HepG2 (cell line): ENCODE data around the gene CADPS2. TPM values are rescaled to one million over a fixed set of nuclear protein-coding genes. Genes with fewer than 3 reads are reported as not detected.

ENCODE experiments used
- ATAC-seq: fragments of 200-7000 bp; cut with Tn5 transposase; 3 replicates; pipeline ENCODE4 v1.9.1; 2020; ENCODE audit warnings: mild to moderate bottlenecking, moderate library complexity
- BruUV-seq: library from RNA; stranded (reverse); fragments of 400-500 nt; replicated peaks from 2 replicates; lab custom pipeline; 2021; lab: Mats Ljungman, UMichigan
- CTCF ChIA-PET: fragments of 300-600 bp; formaldehyde crosslinking; extraction: SDS; loops from one replicate; lab custom pipeline; 2021; ENCODE audit warnings: low total read pairs, inconsistent platforms, low intra/inter-chr PET ratio; lab: Yijun Ruan, JAX
- POLR2A ChIA-PET: fragments of 350-600 bp; sonication (Branson Sonifier 250); formaldehyde crosslinking; loops from one replicate; lab custom pipeline; 2020; ENCODE audit warnings: antibody characterized with exemption, inconsistent platforms; lab: Yijun Ruan, JAX
- DNase-seq: peaks from one replicate; pipeline ENCODE4 v3.0.0-alpha.2; 2015; ENCODE audit warnings: low spot score
- FAIRE-seq: peaks from 3 replicates; lab custom pipeline; 2011; peaks lifted over from hg19 to GRCh38; lab: Jason Lieb, UNC
- H2AFZ ChIP-seq: one replicate; pipeline ENCODE4 v1.6.1; 2011; ENCODE audit warnings: low read length, inconsistent platforms
- H3K27ac ChIP-seq: fragments of 300-600 bp; 3 replicates; pipeline ENCODE4 v1.8.0; 2011; ENCODE audit warnings: mixed run types, mild to moderate bottlenecking, mixed read lengths, low read length, inconsistent platforms; ENCODE audit not compliant: insufficient read depth; ENCODE audit errors: extremely low read length
- H3K27me3 ChIP-seq, 2 experiments: fragments of 200-600 bp in 1 of 2; 2 replicates in 1 of 2; 3 replicates in 1 of 2; pipeline versions ENCODE4 v1.6.0 to v1.8.0; 2011; ENCODE audit warnings: low read length in 2 of 2, mild to moderate bottlenecking in 2 of 2, moderate library complexity in 2 of 2, inconsistent platforms in 1 of 2; ENCODE audit not compliant: insufficient read depth in 2 of 2, control insufficient read depth in 1 of 2
- H3K36me3 ChIP-seq, 2 experiments: fragments of 200-600 bp in 1 of 2; replicated peaks in 1 of 2; 2 replicates in 1 of 2; 3 replicates in 1 of 2; pipeline versions ENCODE4 v1.5.1 to v1.8.0; 2011; ENCODE audit warnings: low read length in 2 of 2, inconsistent platforms in 1 of 2; ENCODE audit not compliant: insufficient read depth in 2 of 2, control insufficient read depth in 1 of 2
- H3K4me1 ChIP-seq: 2 replicates; pipeline ENCODE4 v1.5.1; 2012; ENCODE audit warnings: low read length, inconsistent platforms; ENCODE audit not compliant: insufficient read depth
- H3K4me2 ChIP-seq: 2 replicates; pipeline ENCODE4 v1.6.0; 2011; ENCODE audit warnings: low read depth, low read length, inconsistent platforms
- H3K4me3 ChIP-seq, 3 experiments: fragments of 200-600 bp in 1 of 3; sonication (generic), shearing (Covaris generic) in 1 of 3; replicated peaks in 1 of 3; 2 replicates each; pipeline ENCODE4 v1.5.1; 2011 to 2016; ENCODE audit warnings: low read length in 3 of 3, inconsistent platforms in 2 of 3, low read depth in 2 of 3, mild to moderate bottlenecking in 2 of 3, control low read depth in 1 of 3, mixed read lengths in 1 of 3; ENCODE audit not compliant: insufficient read depth in 1 of 3
- H3K79me2 ChIP-seq: one replicate; pipeline ENCODE4 v1.6.1; 2011; ENCODE audit warnings: low read length, inconsistent platforms; ENCODE audit not compliant: insufficient read depth
- H3K9ac ChIP-seq: 2 replicates; pipeline ENCODE4 v1.6.0; 2011; ENCODE audit warnings: mild to moderate bottlenecking, low read depth, low read length, inconsistent platforms; ENCODE audit not compliant: insufficient read depth
- H3K9me3 ChIP-seq: 2 replicates; pipeline ENCODE4 v1.5.1; 2012; ENCODE audit warnings: mild to moderate bottlenecking, low read length
- H4K20me1 ChIP-seq: 2 replicates; pipeline ENCODE4 v1.6.0; 2011; ENCODE audit warnings: inconsistent platforms, mild to moderate bottlenecking, low read length, moderate library complexity; ENCODE audit not compliant: insufficient read depth
- CBX2 ChIP-seq, 2 experiments: fragments of 200-600 bp in 1 of 2; sonication (generic); formaldehyde crosslinking in 1 of 2; IDR thresholded peaks; 2 replicates each; pipeline versions ENCODE4 v1.7.0 to v1.8.1; 2018 to 2022; ENCODE audit warnings: low read depth in 2 of 2, low read length in 1 of 2, mild to moderate bottlenecking in 1 of 2, missing genetic modification reagents in 1 of 2
- E2F1 ChIP-seq: sonication (generic); formaldehyde crosslinking; IDR thresholded peaks from 2 replicates; pipeline ENCODE4 v1.5.0; 2020; ENCODE audit warnings: missing genetic modification reagents
- ELF4 ChIP-seq: sonication (generic); formaldehyde crosslinking; IDR thresholded peaks from 2 replicates; pipeline ENCODE4 v1.5.0; 2020; ENCODE audit warnings: missing genetic modification reagents, mild to moderate bottlenecking, moderate library complexity, borderline replicate concordance
- PATZ1 ChIP-seq: sonication (generic); formaldehyde crosslinking; IDR thresholded peaks from 2 replicates; pipeline ENCODE4 v1.4.0; 2020; ENCODE audit warnings: missing genetic modification reagents
- TCF7L2 ChIP-seq: IDR thresholded peaks from 2 replicates; pipeline ENCODE4 v1.6.1; 2011; ENCODE audit warnings: mild to moderate bottlenecking, low read depth, low read length, moderate library complexity
- ZNF136 ChIP-seq: sonication (generic); formaldehyde crosslinking; IDR thresholded peaks from 2 replicates; pipeline ENCODE4 v1.8.1; 2022; ENCODE audit warnings: low read depth, mild to moderate bottlenecking, moderate library complexity, missing genetic modification reagents
- ZNF143 ChIP-seq: sonication (generic); formaldehyde crosslinking; IDR thresholded peaks from 2 replicates; pipeline ENCODE4 v1.4.0; 2020; ENCODE audit warnings: missing genetic modification reagents
- ZNF24 ChIP-seq: fragments of 450-650 bp; IDR thresholded peaks from 2 replicates; pipeline ENCODE4 v1.6.1; 2017; ENCODE audit warnings: antibody characterized with exemption, mild to moderate bottlenecking
- ZNF382 ChIP-seq: sonication (generic); formaldehyde crosslinking; IDR thresholded peaks from 2 replicates; pipeline ENCODE4 v1.5.0; 2020; ENCODE audit warnings: missing genetic modification reagents, mild to moderate bottlenecking, borderline replicate concordance
- ZNF879 ChIP-seq: sonication (generic); formaldehyde crosslinking; IDR thresholded peaks from 2 replicates; pipeline ENCODE4 v1.8.1; 2023; ENCODE audit warnings: missing genetic modification reagents
- WGBS: methylation state at CpG from one replicate; pipeline ENCODE4 v1.1.6; 2017; ENCODE audit warnings: low lambda C conversion rate; 5-methylcytosine and 5-hydroxymethylcytosine counted together
- in situ Hi-C: cut with HindIII; loops from 2 replicates; pipeline ENCODE4 v1.10.0; 2017; ENCODE audit warnings: low pct_unique_long_range_greater_than_20kb; ENCODE audit not compliant: extremely low pct_ligation_motif_present
- intact Hi-C: fragments of 100-400 bp; cut with micrococcal nuclease; formaldehyde crosslinking; loops from one replicate; pipeline ENCODE4 v1.10.0; 2022; ENCODE audit not compliant: unreplicated experiment
- polyA plus RNA-seq, 8 experiments: library from polyadenylated mRNA; depleted of rRNA in 3 of 8; stranded (reverse) in 7 of 8; unstranded in 1 of 8; fragments of >200 nt; fragmentation: Illumina TruSeq in 4 of 8; extraction: Trizol in 4 of 8; gene quantifications; 2 replicates each; pipeline versions ENCODE4 v1.2.1 to v1.2.3, GENCODE V29; 2011 to 2016; ENCODE audit warnings: low read depth in 4 of 8, missing spikeins in 1 of 8, mixed read lengths in 1 of 8; ENCODE audit not compliant: insufficient read depth in 1 of 8
- total RNA-seq, 5 experiments: library from RNA; depleted of rRNA; stranded (reverse); fragments of >200 nt; fragmentation: Illumina TruSeq; extraction: Trizol; gene quantifications; 2 replicates each; pipeline ENCODE4 v1.2.3, GENCODE V29; 2016; ENCODE audit warnings: low read depth in 1 of 5

CADPS2 gene
- total and polyA plus RNA-seq, 2 of the 13 experiments (the other 11 are each of a cell fraction or from before 2014, with no cell fraction given): 17.6 to 43.8 TPM

- ChIA-PET CTCF (no interaction called here), POLR2A (interaction anchor here (0.6 kb wide), 1 partner anchor 169 kb away, joined by 3 read pairs; no protein-coding TSS in a partner anchor)
- H3K4me3 ChIP-seq: no peak overlapping the region
- ATAC-seq (no peak), FAIRE-seq (no peak), DNase-seq (no peak)
- H3K9me3 ChIP-seq: no peaks in the 10 kb centered on the region
- no peak overlapping the region for H3K27ac ChIP-seq
- no peak overlapping the region for H3K9ac ChIP-seq
- H3K4me2 ChIP-seq: no peak overlapping the region
- TF ChIP-seq ZNF382 (no peak), ELF4 (no peak), ZNF136 (CRISPR knock-in tag) (no peak), CBX2 (IDR thresholded peaks at IDR 0.05; ENCODE audit: low read depth, low read length) (no peak), CBX2 (CRISPR knock-in tag; IDR thresholded peaks at IDR 0.05; ENCODE audit: low read depth) (no peak), ZNF24 (no peak), ZNF879 (no peak), TCF7L2 (no peak), ZNF143 (no peak), PATZ1 (CRISPR knock-in tag) (no peak), E2F1 (no peak)
- intact Hi-C loops (no loop called here), in situ Hi-C loops (no loop called here)
- no peaks in the 10 kb centered on the region for H3K27me3 ChIP-seq
- H3K79me2 ChIP-seq: no peaks in the 10 kb centered on the region
- WGBS: 97% methylated on average over 6 of the region's 6 CpGs
- no peaks in the 10 kb centered on the region for H3K36me3 ChIP-seq
- H3K4me1 ChIP-seq: peaks cover 10% of the 10 kb centered on the region
- BruUV-seq: no TSS peak
- H2AFZ ChIP-seq: no peak overlapping the region
- no peaks in the 10 kb centered on the region for H4K20me1 ChIP-seq
Observed at GRCh38 chr7:122717356-122718089, 168.7 kb downstream of the CADPS2 start.
